ENCODE data around the gene LYZL6.
A peak's percentile ranks its signal among the peaks of the same experiment; 100 is the strongest.

The LYZL6 gene

DNA sequence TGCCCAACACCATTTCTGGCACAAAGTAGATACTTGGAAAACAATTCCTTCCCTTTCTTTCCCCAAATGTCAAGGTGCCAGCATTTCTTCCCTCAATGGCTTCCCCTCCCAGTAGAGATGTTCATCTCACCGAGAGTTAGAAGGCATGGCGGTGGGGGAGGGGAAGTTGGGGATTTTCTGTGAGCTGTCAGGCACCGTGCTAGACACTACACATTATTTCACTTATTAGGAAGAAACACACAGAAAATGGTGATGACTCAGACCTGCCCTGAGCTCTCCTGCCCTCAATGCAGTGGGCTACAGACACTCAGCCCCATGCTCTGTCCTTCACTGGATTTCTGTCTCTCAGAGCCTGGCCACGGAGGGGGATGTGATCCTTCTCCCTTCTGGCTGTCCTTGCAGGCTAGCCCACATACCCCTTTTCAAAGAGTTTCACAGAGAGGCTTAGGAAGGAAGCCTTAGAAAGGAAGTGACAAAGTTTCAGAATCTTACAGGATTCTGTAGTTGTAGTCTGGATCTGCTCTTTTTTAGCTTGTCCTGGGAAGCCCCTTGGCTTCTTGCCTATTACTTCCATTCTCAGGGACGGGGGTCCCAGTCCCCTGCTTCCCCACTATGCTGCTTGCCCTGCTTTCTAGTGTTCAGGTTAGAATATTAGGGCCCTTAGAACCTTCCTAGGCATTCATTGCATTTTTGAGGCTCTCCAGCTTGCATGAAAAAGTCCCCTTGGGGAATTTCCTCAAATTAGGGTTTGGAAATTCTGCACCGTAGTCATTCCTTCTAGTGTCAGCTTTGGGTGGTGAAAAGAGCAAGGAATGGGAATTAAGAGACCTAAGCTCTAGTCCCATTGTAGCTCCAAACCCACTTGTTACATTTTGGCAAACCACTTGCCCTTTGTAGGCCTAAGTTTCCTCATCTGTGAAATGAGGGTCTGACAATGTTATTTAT lies 51.1 kb downstream of the LYZL6 start:
- H3K27me3 ChIP-seq (replicated peaks; ENCODE audit: control insufficient read depth, insufficient read depth, low read length) = no peaks in the 10 kb centered on the region
- no peak overlapping the region for H3K9ac ChIP-seq (ENCODE audit: low read length)
- peak; percentile 4 for DNase-seq (ENCODE audit: low read depth)
- H3K9me3 ChIP-seq (ENCODE audit: control insufficient read depth, low read length) = no peaks in the 10 kb centered on the region
- no peaks in the 10 kb centered on the region for H3K36me3 ChIP-seq (ENCODE audit: control insufficient read depth, insufficient read depth, low read length, severe bottlenecking)
- H3K4me3 ChIP-seq (ENCODE audit: low read length) = no peak overlapping the region
- peaks cover 31% of the 10 kb centered on the region for H3K4me1 ChIP-seq (ENCODE audit: control insufficient read depth, insufficient read depth, low read length)

DNA sequence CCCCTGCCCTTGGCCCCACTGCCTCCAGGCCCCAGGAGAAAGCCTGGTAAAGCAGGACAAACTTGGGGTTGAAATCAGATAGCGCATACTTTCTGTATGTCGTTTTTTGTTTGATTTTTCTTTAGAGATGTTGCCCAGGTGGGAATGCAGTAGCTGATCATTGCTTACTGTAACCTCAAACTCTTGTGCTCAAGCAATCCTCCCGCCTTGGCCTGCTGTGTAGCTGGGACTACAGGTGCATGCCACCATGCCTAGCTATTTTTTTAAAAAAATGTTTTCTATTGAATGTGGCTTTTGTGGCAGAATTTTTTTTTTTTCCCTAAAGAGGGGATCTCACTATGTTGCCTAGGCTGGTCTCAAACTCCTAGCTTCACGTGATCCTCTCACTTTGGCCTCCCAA lies 52.2 kb downstream of the LYZL6 start:
- H3K9me3 ChIP-seq (ENCODE audit: control insufficient read depth, low read length) = no peaks in the 10 kb centered on the region
- H3K9ac ChIP-seq (ENCODE audit: low read length) = no peak overlapping the region
- peaks cover 31% of the 10 kb centered on the region for H3K4me1 ChIP-seq (ENCODE audit: control insufficient read depth, insufficient read depth, low read length)
- H3K27me3 ChIP-seq (replicated peaks; ENCODE audit: control insufficient read depth, insufficient read depth, low read length) = no peaks in the 10 kb centered on the region
- H3K36me3 ChIP-seq (ENCODE audit: control insufficient read depth, insufficient read depth, low read length, severe bottlenecking) = no peaks in the 10 kb centered on the region
- DNase-seq (ENCODE audit: low read depth) = no peak
- H3K4me3 ChIP-seq (ENCODE audit: low read length) = no peak overlapping the region

DNA sequence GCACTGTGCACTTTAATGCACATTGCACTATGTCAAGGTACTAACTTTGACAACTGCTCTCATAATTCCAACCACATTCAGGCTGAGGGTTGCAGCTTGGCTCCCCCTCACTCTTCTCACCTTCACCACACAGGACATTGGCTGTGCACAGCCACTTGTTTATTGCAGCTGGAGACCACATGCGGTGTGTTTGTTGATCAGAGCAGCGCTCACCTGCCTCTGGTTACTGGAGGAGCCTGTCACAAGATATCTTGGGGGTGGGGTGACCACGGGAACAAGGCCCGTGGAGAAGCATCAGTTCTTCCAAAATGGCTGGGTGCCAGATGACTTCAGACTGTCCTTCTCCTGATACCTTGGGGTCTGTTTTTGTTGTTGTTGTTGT lies 52.7 kb downstream of the LYZL6 start:
- Histone ChIP-seq H3K36me3 (ENCODE audit: control insufficient read depth, insufficient read depth, low read length, severe bottlenecking) (no peaks in the 10 kb centered on the region), H3K9ac (ENCODE audit: low read length) (no peak overlapping the region), H3K4me3 (ENCODE audit: low read length) (no peak overlapping the region), H3K4me1 (ENCODE audit: control insufficient read depth, insufficient read depth, low read length) (peaks cover 31% of the 10 kb centered on the region), H3K27me3 (replicated peaks; ENCODE audit: control insufficient read depth, insufficient read depth, low read length) (no peaks in the 10 kb centered on the region), H3K9me3 (ENCODE audit: control insufficient read depth, low read length) (no peaks in the 10 kb centered on the region)
- no peak for DNase-seq (ENCODE audit: low read depth)

DNA sequence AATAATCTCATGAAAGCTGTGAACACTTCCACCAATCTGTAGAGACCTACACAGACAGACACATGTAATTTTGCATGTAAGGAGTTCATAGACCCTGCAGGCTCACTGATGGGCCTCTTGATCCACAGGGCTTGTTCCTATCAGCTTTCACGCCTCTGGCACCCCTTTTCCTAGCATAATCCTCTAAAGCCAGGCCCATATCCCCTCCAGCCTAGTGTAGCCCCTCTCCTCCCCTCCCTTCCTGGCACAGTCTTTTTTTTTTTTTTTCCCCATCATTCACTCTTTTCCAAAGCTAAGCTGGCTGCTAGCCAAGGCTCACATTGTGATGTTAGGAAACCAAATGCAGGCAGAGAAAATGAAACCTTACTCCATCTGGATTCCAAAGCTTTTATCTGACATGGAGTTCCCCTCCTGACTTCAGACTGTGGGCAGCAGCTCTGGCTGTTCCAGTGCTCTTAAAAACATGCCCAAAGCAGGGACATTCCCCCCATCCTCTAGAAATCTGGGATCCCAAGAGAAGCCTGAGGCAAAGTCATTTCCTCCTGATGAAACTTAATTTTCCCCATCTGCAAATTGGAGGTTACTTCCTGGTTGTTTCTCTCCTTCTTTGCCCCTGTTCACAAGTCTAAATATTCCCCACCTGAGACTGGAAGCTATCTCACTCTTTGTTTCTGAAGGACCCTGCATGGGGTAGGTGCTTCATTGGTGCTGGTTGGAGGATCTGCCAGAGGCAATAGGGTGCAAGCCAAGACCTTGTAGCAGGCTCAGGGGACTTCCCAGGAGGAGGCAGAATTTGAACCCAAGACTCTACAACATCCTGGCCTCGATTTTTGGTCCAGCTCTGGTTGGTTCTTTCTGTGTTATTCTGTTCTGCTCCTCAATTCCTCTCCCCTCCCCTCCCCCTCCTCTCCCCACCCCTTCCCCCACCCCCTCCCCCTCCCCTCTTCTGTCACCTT lies 53.4 kb downstream of the LYZL6 start:
- Histone ChIP-seq H3K4me1 (ENCODE audit: control insufficient read depth, insufficient read depth, low read length) (peaks cover 31% of the 10 kb centered on the region), H3K4me3 (ENCODE audit: low read length) (no peak overlapping the region), H3K9me3 (ENCODE audit: control insufficient read depth, low read length) (no peaks in the 10 kb centered on the region), H3K9ac (ENCODE audit: low read length) (peak overlapping the region; percentile 11), H3K27me3 (replicated peaks; ENCODE audit: control insufficient read depth, insufficient read depth, low read length) (no peaks in the 10 kb centered on the region), H3K36me3 (ENCODE audit: control insufficient read depth, insufficient read depth, low read length, severe bottlenecking) (no peaks in the 10 kb centered on the region)
- DNase-seq (ENCODE audit: low read depth) = peak; percentile 86

DNA sequence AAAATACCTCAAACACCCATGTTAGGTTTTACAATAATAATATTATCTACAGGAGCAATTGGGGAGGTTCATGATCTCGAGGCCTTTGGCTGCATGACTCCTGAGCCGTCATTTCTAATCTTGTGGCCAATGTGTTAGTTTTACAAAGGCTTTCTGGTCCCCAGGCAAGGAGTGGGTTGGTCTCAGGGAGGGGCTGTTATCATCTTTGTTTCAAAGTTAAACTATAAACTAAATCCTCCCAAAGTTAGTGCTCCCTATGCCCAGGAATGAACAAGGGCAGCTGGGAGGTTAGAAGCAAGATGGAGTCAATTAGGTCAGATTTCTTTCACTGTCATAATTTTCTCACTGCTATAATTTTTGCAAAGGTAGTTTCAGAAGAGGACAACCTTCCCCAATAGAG lies 54.3 kb downstream of the LYZL6 start:
- Histone ChIP-seq H3K9ac (ENCODE audit: low read length) (no peak overlapping the region), H3K4me1 (ENCODE audit: control insufficient read depth, insufficient read depth, low read length) (peaks cover 31% of the 10 kb centered on the region), H3K27me3 (replicated peaks; ENCODE audit: control insufficient read depth, insufficient read depth, low read length) (no peaks in the 10 kb centered on the region), H3K9me3 (ENCODE audit: control insufficient read depth, low read length) (no peaks in the 10 kb centered on the region), H3K4me3 (ENCODE audit: low read length) (no peak overlapping the region), H3K36me3 (ENCODE audit: control insufficient read depth, insufficient read depth, low read length, severe bottlenecking) (no peaks in the 10 kb centered on the region)
- DNase-seq (ENCODE audit: low read depth) = no peak
